UCSD-AML1 (cell line): ENCODE measurements around the gene ZNF750.

ENCODE experiments used
- DNase-seq: peaks from one replicate; lab custom pipeline; 2025; ENCODE audit not compliant: unreplicated experiment; lab: John Stamatoyannopoulos, UW

ZNF750 gene

DNA sequence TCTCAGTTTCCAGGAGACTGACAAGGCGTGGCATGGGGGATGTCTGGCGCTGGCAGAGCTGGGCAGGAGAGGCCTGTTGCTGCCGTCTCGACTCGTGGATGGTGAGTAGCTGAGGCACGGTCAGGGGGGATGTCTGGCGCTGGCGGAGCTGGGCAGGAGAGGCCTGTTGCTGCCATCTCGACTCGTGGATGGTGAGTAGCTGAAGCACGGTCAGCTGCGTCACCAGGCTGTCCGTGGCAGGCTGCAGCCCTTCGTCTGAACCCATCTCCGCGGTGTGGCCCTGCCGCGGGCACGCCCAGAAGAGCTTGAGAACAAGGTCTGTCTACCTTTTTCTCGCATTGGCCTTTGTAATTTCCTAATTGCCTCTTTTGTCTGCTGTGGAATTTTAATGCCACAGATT, 25.0 kb downstream of the ZNF750 start:
- no peak for DNase-seq

DNA sequence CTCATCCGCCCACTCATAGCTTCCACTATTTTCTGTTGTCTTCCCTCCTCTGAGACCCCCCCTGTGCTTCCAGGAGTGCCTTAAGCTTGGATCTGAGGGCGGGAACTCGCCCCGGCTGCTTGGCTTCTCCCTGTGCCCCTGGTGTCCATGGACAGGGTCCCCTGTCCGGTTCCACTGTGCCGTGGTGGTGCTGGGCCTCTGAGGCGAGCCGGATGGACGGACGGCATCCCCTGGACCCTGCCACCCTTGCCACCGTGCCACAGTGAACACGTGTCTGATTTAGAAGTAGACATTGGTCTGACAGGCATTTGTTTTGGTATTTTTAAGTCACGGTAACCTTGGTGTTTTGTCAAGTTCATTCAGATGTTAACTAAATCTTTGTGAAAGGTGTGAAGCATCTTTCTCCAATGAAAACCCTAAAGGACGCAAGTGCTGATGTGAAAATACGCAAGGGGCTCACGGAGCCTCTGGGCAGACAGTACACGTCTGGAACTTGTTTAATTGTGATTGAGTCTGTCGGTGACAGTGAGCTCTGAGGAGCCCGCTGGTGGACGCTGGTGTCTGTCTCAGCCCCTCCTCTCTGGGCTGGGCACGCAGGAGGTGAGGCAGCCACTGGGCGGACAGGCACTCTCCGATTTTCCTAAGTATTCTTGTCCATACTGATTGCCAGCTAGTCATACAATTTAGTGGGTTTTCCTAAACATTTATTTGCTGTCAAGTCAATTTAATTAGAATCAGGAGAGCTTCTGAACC, 26.3 kb downstream of the ZNF750 start:
- DNase-seq = no peak

- DNase-seq = no peak
Measured at GRCh38 chr17:82812601-82813000, 27.2 kb downstream of the ZNF750 start.

DNA sequence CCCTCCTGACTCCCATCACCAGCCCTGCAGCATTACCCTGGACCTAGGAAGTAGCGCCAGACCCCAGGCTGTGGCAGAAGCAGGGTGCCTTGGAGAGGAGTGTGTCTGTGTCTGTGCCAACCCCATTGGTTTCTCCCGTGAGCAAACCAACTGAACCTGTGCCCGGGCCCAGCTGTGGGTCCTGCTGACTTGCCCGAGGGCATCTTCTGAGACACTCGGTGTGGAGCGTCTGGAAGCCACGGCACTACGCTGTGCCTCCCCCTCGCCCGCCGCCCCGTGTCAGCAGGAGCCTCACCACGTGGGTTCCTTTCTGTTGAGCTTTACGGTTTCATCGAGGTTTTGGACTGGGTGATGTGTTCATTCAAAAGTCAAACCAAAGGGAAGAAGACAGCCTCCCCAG, 27.8 kb downstream of the ZNF750 start:
- DNase-seq = no peak

DNA sequence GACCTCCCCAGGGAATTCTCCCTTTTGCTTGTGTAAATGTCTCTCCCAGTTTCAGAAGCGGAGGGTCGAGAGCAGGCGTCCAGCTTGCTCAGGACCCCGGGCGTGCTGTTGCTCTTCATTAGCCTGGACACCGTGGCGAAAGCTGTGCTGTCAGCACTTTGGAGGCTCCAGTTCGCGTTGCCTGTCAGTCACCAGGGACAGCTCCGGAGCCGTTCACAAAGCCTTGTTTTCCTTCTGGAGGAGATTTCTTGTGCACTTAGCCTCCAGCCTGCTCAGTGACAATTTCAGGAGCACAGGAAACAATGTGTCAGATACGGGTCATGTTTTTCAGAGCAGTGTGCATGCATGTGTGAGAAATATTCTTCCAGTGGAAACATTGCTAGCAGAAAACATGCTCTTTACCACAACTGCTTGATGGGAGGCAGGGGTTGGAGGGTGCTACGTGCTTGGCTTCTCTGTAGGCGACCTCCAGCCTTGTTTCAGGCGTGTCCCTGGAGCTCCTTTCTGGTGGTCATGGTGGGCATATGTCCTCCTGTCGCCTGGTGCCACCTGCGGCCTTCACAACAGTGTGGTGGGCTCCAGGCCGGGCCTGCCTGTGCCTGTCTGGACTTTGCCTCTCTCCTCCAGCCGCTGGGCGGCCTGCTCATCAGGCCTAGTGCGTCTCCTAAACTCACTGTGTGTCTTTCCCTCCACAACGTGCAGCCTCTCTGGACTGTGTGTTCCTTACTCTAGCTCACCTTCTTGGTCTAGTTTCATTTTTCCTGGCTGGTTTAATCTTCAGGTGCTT, 29.0 kb downstream of the ZNF750 start:
- DNase-seq = no peak

GRCh38 chr17:82808921-82809905, 30.6 kb downstream of the ZNF750 start:
- DNase-seq = no peak

- DNase-seq = no peak
Measured at GRCh38 chr17:82808006-82808405, 31.8 kb downstream of the ZNF750 start.

GRCh38 chr17:82807562-82807961, 32.3 kb downstream of the ZNF750 start:
- DNase-seq = no peak

GRCh38 chr17:82807101-82807500, 32.7 kb downstream of the ZNF750 start:
- no peak for DNase-seq

GRCh38 chr17:82806645-82807044, 33.2 kb downstream of the ZNF750 start:
- DNase-seq = no peak

DNA sequence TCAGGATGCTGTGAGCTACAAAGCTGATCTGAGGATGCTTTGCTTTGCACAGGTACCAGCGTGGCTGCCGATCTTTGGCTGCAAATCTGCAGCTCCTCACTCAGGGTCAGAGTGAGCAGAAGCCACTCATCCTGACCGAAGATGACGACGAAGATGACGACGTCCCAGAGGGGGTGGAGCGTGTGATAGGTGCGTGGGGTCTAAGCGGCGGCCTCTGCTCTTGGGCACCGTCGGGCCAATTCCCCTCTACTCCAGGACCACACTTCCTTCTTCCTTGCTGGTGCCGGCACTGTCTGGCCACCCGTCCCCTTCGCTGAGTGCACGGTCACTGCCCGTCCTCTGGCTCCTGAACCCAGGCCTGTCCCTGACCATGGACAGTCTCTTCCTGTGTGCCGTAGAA, 34.0 kb downstream of the ZNF750 start:
- DNase-seq = no peak

GRCh38 chr17:82805254-82805653, 34.6 kb downstream of the ZNF750 start:
- no peak for DNase-seq

DNA sequence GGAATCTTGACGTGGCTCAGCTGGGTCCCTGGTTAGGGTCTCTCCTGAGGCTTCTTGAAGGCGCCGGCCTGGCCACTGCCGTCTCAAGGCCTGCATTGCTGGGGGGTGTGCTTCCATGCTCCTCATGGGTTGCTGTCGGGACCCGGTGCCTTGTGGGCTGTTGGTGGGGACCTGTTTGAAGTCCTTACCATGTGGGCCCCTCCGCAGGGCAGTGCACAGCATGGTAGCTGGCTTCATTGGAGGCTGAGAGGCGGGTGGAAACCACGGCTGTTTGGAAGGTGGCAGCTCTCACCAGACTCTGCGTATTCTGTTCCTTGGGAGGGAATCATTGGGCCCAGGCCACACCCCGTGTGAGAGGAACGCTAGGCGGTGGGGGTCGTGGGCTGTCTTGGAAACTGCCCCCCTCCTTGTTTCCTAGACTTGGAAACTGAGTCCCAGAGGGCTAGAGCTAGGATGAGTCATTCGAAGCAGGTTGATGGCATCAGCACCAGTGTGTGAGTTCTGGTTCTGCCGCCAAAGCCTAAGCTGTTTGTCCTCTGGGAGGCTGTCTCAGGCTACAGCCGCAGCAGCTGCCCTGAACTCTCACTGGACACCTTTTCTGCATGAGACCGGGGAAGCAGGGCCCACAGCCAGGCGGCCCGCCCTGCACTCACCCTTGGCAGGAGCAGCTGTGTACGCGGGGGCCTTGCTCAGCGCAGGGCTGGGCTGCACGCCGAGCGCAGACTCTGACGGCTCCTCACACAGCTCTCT, 35.2 kb downstream of the ZNF750 start:
- DNase-seq = no peak

DNA sequence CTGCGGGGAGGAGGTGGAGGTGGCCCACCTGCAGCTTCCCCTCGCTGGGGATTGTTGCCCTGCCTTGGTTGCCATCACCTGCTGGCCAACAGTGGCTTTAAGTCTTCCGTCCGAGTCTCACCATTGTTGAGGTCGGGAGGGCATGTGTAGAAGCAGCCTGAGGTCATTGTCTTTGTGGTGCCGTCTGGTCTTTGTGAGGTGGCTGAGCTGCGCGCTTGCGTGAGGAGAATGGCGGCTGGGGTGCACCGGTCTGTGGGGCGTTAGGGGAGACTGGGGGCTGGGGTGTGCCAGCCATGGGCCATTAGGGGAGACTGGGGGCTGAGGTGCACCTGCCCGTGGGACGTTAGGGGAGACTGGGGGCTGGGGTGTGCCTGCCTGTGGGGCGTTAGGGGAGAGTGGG, 36.2 kb downstream of the ZNF750 start:
- no peak for DNase-seq

DNA sequence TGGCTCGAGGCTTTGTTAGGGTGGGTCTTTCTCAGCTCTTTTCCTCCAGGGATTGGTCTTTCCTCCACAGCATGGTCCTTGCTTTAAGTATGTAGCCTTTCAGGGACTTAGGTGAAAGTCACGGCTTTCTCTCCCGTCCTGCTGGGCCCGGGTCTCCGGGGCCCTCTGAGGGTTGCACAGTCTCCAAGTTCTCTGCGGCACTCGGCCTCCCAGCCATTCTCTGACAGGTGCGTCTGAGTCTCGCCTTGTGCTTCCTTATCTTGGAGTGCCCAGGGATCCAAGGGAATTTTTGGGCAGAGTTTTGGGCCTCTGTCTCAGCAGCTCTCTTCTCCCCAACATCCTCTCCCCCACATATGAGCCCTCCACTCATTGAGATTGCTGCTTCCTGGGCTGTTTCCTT, 36.6 kb downstream of the ZNF750 start:
- no peak for DNase-seq

DNA sequence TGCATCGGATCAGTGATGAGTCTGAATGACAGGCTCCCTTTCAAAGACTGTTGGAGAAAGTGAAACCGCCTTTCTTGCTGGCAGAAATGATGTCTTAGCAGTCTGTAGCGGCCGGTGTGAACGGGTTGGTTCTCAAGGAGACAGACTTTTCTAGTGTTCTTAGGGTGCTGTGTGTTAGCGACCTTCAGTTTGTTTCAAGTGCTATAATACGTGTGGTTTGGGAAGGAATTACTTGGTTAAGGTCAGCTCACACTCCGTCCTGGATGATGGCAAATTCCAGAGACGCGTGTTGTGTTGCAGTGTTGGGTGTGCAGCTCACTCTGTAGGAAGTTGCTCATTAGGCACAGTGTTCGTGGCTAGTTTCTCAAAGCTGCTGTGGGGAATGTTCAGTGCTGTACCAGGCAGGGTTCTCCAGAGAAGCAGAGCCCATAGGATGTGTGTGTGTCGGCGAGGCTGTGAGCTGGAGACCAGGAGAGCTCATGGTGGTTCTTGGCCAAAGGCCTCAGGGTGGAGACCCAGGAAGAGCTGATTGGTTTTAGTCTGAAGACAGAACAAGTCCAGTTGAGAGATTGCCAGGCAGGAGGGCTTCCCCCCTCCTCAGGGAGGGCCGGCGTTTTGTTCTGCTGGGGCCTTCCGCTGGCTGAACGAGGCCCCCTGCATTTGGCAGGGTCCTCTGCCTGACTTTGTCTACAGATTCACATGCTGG, 37.6 kb downstream of the ZNF750 start:
- DNase-seq = no peak

- no peak for DNase-seq
Measured at GRCh38 chr17:82801377-82801970, 38.3 kb downstream of the ZNF750 start.

- DNase-seq = no peak
Measured at GRCh38 chr17:82800885-82801284, 38.9 kb downstream of the ZNF750 start.

- DNase-seq = no peak
Measured at GRCh38 chr17:82799591-82799990, 40.2 kb downstream of the ZNF750 start.

- no peak for DNase-seq
Measured at GRCh38 chr17:82798752-82799151, 41.1 kb downstream of the ZNF750 start.
